Natural killer cell (primary cell): Measurements from ENCODE around the gene OPHN1. TPM values are rescaled to one million over a fixed set of nuclear protein-coding genes. Genes with fewer than 3 reads are reported as not detected.

Experiments
- ATAC-seq, 3 donors: fragments of 150-1000 bp in 2 of 3; fragments of 200-7000 bp in 1 of 3; cut with Tn5 transposase; 1 replicate in 1 of 3; 2 replicates in 2 of 3; pipeline ENCODE4 v1.10.0; 2021; ENCODE audit warnings: mild to moderate bottlenecking in 2 of 3, moderate library complexity in 2 of 3
- DNase-seq, 2 donors: peaks; one replicate each; pipeline versions ENCODE4 v3.0.0 to v3.0.0-alpha.2; 2013 to 2021; ENCODE audit warnings: mixed read lengths in 1 of 2
- H3K27ac ChIP-seq: one replicate; pipeline ENCODE4 v1.5.1; 2013; ENCODE audit warnings: mild to moderate bottlenecking, low read length
- H3K27me3 ChIP-seq: one replicate; pipeline ENCODE4 v1.6.1; 2013; ENCODE audit warnings: low read length; ENCODE audit not compliant: control insufficient read depth, insufficient read depth
- H3K36me3 ChIP-seq: one replicate; pipeline ENCODE4 v1.6.1; 2013; ENCODE audit warnings: low read length; ENCODE audit not compliant: control insufficient read depth, insufficient read depth
- H3K4me1 ChIP-seq: one replicate; pipeline ENCODE4 v1.6.1; 2013; ENCODE audit warnings: low read length; ENCODE audit not compliant: control insufficient read depth, insufficient read depth
- H3K4me3 ChIP-seq: one replicate; pipeline ENCODE4 v1.5.1; 2013; ENCODE audit warnings: low read length
- H3K9me3 ChIP-seq: one replicate; pipeline ENCODE4 v1.6.1; 2013; ENCODE audit warnings: low read length; ENCODE audit not compliant: control insufficient read depth, insufficient read depth
- H3K27ac Mint-ChIP-seq, 2 donors: one replicate each; pipeline ENCODE4 v1.8.0; 2022; ENCODE audit warnings: mild to moderate bottlenecking in 2 of 2, mixed read lengths in 2 of 2, moderate library complexity in 1 of 2
- H3K27me3 Mint-ChIP-seq, 2 donors: one replicate each; pipeline ENCODE4 v1.8.0; 2022; ENCODE audit warnings: low read depth in 2 of 2, mixed read lengths in 2 of 2
- H3K36me3 Mint-ChIP-seq: one replicate; pipeline ENCODE4 v1.8.0; 2022; ENCODE audit warnings: mixed read lengths
- H3K4me1 Mint-ChIP-seq, 2 donors: one replicate each; pipeline ENCODE4 v1.8.0; 2022; ENCODE audit warnings: mixed read lengths in 2 of 2
- H3K4me3 Mint-ChIP-seq: one replicate; pipeline ENCODE4 v1.8.0; 2022; ENCODE audit warnings: mild to moderate bottlenecking, moderate library complexity, mixed read lengths
- H3K9me3 Mint-ChIP-seq, 2 donors: one replicate each; pipeline ENCODE4 v1.8.0; 2022; ENCODE audit warnings: mixed read lengths in 2 of 2
- WGBS: methylation state at CpG from one replicate; pipeline ENCODE4 v1.1.7; 2013; ENCODE audit warnings: missing lambda C conversion rate; ENCODE audit not compliant: insufficient coverage; 5-methylcytosine and 5-hydroxymethylcytosine counted together
- intact Hi-C: fragments of 100-400 bp; cut with micrococcal nuclease; formaldehyde crosslinking; loops from one replicate; pipeline ENCODE4 v1.14.2; 2022
- total RNA-seq, 4 donors: library from RNA; stranded (reverse); fragments of 120-200 nt in 1 of 4; gene quantifications; one replicate each; pipeline versions ENCODE4 v1.2.3 to v1.2.4, GENCODE V29; 2013 to 2022
- TF ChIP-seq, protein P1 (sequence below): fragments of 200-600 bp; IDR thresholded peaks from one replicate; pipeline ENCODE4 v1.8.0; 2022; ENCODE audit warnings: antibody characterized with exemption

OPHN1 gene
- total RNA-seq, 3 donors from 2014 or later (not counting 1 experiment from before 2014, with no cell fraction given), result 1.4 to 5.6 (median 3.7) TPM

GRCh38 chrX:68417651-68418050, 15.6 kb downstream of the OPHN1 start:
- Mint-ChIP-seq H3K4me3 (no peak overlapping the region), H3K9me3 (no peaks in the 10 kb centered on the region), H3K27ac (no peak overlapping the region), H3K27me3 (peaks cover 14 to 32% of the 10 kb centered on the region in 2 donors), H3K36me3 (no peaks in the 10 kb centered on the region), H3K4me1 (peaks cover 9 to 10% of the 10 kb centered on the region in 2 donors)
- no peaks in the 10 kb centered on the region for H3K4me1 ChIP-seq
- H3K27ac ChIP-seq, result no peak overlapping the region
- H3K36me3 ChIP-seq, result no peaks in the 10 kb centered on the region
- no peak for ATAC-seq
- 82% methylated on average over 2 of the region's 2 CpGs for WGBS
- TF ChIP-seq, protein P1, sequence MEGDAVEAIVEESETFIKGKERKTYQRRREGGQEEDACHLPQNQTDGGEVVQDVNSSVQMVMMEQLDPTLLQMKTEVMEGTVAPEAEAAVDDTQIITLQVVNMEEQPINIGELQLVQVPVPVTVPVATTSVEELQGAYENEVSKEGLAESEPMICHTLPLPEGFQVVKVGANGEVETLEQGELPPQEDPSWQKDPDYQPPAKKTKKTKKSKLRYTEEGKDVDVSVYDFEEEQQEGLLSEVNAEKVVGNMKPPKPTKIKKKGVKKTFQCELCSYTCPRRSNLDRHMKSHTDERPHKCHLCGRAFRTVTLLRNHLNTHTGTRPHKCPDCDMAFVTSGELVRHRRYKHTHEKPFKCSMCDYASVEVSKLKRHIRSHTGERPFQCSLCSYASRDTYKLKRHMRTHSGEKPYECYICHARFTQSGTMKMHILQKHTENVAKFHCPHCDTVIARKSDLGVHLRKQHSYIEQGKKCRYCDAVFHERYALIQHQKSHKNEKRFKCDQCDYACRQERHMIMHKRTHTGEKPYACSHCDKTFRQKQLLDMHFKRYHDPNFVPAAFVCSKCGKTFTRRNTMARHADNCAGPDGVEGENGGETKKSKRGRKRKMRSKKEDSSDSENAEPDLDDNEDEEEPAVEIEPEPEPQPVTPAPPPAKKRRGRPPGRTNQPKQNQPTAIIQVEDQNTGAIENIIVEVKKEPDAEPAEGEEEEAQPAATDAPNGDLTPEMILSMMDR, result no peak
- H3K9me3 ChIP-seq, result no peaks in the 10 kb centered on the region
- DNase-seq, result no peak
- intact Hi-C loops, result no loop called here
- H3K27me3 ChIP-seq, result peaks cover 3% of the 10 kb centered on the region
- H3K4me3 ChIP-seq, result no peak overlapping the region

GRCh38 chrX:68416592-68416991, 16.7 kb downstream of the OPHN1 start:
- Mint-ChIP-seq H3K36me3 (no peaks in the 10 kb centered on the region), H3K4me3 (no peak overlapping the region), H3K9me3 (no peaks in the 10 kb centered on the region), H3K27ac (no peak overlapping the region), H3K27me3 (peaks cover 6 to 33% of the 10 kb centered on the region in 2 donors), H3K4me1 (peaks cover 9 to 10% of the 10 kb centered on the region in 2 donors)
- ATAC-seq, result no peak
- Histone ChIP-seq H3K9me3 (no peaks in the 10 kb centered on the region), H3K27ac (no peak overlapping the region), H3K4me1 (no peaks in the 10 kb centered on the region), H3K27me3 (peaks cover 3% of the 10 kb centered on the region), H3K36me3 (no peaks in the 10 kb centered on the region), H3K4me3 (no peak overlapping the region)
- no peak for DNase-seq
- intact Hi-C loops, result no loop called here
- TF ChIP-seq, protein P1, result no peak
- WGBS, result 92% methylated on average over 3 of the region's 3 CpGs

DNA sequence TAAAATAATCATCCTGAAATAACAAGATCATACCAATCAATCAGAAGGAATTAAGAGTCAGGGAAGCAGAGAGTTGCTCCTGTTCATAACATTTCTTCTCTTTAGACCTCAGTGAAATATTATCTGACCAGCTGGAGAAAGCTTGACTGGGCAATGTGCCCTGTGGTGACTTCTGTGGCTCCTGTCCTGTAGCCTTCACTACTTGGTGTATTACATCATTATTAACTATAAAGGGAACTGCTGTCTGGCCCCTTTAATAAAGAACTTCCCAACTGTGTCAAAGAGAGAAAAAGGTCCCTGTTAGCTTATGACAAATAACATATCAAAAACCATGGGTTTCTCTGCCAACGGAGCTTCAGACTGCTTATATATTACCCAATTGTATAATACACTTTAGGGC, 18.0 kb downstream of the OPHN1 start:
- Mint-ChIP-seq H3K9me3 (no peaks in the 10 kb centered on the region), H3K4me1 (peaks cover 8% of the 10 kb centered on the region in 2 donors), H3K36me3 (no peaks in the 10 kb centered on the region), H3K27me3 (peaks cover 6 to 36% of the 10 kb centered on the region in 2 donors), H3K27ac (no peak overlapping the region), H3K4me3 (no peak overlapping the region)
- Histone ChIP-seq H3K27ac (no peak overlapping the region), H3K9me3 (no peaks in the 10 kb centered on the region), H3K4me1 (no peaks in the 10 kb centered on the region), H3K36me3 (no peaks in the 10 kb centered on the region), H3K27me3 (peaks cover 3% of the 10 kb centered on the region), H3K4me3 (no peak overlapping the region)
- DNase-seq (no peak), ATAC-seq (no peak)
- 25% methylated on average over 1 of the region's 1 CpG for WGBS
- TF ChIP-seq, protein P1, result no peak
- intact Hi-C loops, result no loop called here

- peaks cover 3% of the 10 kb centered on the region for H3K27me3 ChIP-seq
- Mint-ChIP-seq H3K4me1 (no peaks in the 10 kb centered on the region), H3K36me3 (no peaks in the 10 kb centered on the region), H3K4me3 (no peak overlapping the region), H3K27ac (no peak overlapping the region), H3K9me3 (no peaks in the 10 kb centered on the region), H3K27me3 (peaks cover 3 to 36% of the 10 kb centered on the region in 2 donors)
- no peaks in the 10 kb centered on the region for H3K4me1 ChIP-seq
- no peak overlapping the region for H3K27ac ChIP-seq
- TF ChIP-seq, protein P1, result no peak
- intact Hi-C loops, result no loop called here
- no peaks in the 10 kb centered on the region for H3K36me3 ChIP-seq
- no peak for DNase-seq
- H3K4me3 ChIP-seq, result no peak overlapping the region
- WGBS, result 82% methylated on average over 3 of the region's 3 CpGs
- H3K9me3 ChIP-seq, result no peaks in the 10 kb centered on the region
- ATAC-seq, result no peak
These were observed 20.0 kb downstream of the OPHN1 start for GRCh38 chrX:68413254-68413653.
